HG03175 (cell line): ENCODE data around the gene DST.
"Not testable (repeated sequence)": the region's sequence is repeated elsewhere in the genome, so short reads cannot be mapped to it uniquely, and the experiment has no call there.

Experiments
- ATAC-seq: cut with Tn5 transposase; IDR thresholded peaks from one replicate; pipeline ENCODE4 v1.9.1; 2021; ENCODE audit warnings: mild to moderate bottlenecking, moderate library complexity; ENCODE audit not compliant: unreplicated experiment

DST gene

DNA sequence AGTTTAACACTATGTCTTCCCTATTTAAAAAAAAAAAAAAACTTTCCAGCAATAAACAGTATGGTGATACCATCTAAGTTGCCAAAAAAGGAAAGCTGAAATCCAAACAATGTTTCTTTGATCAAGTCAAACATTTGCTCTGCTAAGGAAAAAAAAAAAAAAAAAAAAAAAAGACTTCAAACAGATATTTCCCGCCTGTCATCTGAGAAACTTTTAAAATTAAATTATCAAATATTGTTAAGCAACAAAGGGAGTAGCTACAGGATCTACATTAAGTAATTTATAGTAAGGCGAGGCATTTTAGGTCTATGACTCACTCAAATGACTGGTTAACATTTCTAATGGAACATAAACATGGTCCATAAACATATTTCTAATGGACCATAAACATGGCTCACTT lies 121.2 kb downstream of the DST start:
- no peak for ATAC-seq

DNA sequence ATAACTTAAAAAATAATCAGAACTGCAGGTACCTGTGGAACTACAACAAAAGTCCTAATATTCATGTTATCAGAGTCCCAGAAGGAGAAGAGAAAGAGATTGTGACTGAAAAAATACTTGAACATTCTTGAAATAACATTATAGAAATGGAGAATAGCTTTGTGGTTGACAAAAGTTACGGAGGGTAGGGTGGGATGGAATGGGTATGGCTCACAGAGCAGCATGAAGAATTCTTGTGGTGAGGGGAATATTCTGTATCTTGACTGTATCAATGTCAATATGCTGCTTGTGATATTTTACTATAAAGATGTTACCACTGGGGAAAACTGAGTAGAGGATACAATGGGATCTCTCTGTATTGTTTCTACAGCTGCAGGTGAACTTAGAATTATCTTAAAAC lies 122.5 kb downstream of the DST start:
- no peak for ATAC-seq

DNA sequence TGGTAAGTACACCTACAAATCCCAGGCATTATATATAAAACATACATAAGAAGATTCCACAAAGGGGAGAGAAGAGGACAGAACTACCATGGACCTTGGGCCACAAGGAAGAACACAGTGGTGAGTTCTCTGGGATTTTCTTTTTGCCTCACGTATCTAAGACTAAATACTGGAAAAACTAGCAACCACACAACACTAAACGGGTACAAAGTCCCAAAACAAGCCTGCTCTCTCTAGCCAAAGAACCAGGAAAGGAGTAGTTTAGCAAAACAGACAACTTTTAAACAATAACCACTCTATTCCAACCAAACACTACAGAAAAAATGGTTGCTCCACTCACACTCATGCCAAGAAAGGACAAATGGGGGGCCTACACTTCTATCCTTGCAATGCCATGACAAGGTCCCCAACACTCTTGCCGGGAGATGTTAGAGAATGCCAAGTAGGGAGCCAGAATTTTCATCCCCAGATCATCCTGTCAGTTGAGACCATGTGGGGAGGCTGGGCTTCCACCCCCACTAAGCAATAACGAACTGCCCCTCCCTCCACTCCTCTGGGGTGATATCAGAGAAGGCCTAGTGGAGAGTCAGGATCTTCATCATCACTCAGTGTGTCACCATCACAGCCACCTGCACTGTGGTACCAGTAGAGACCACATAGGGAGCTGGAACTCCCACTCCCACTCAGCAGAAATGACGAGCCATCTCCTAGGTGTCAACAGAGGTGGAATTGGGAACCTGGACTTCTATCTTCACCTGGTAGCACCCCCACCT lies 123.5 kb downstream of the DST start:
- ATAC-seq: no peak

- no peak for ATAC-seq
Measured at GRCh38 chr6:56517155-56517745, 125.4 kb downstream of the DST start.

DNA sequence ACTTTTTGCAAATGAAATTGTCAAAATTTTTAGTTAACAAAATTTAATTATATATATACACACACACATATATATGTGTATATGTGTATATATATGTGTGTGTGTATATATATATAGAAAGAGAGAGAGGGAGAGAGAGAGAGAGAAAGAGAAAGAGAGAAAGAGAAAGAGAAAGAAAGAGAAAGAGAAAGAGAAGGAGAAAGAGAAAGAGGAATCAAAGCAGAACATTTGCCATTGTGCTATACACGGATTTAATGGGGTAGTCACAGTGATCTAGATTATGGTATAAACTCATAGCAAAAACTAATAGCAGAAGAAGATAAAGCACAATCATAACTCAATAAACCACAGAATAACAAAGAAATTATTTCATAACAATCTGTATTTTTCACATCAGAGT lies 126.7 kb downstream of the DST start:
- ATAC-seq: no peak

- no peak for ATAC-seq
Measured at GRCh38 chr6:56515081-56515905, 127.4 kb downstream of the DST start.

- ATAC-seq: no peak
Measured at GRCh38 chr6:56514395-56514794, 128.3 kb downstream of the DST start.

DNA sequence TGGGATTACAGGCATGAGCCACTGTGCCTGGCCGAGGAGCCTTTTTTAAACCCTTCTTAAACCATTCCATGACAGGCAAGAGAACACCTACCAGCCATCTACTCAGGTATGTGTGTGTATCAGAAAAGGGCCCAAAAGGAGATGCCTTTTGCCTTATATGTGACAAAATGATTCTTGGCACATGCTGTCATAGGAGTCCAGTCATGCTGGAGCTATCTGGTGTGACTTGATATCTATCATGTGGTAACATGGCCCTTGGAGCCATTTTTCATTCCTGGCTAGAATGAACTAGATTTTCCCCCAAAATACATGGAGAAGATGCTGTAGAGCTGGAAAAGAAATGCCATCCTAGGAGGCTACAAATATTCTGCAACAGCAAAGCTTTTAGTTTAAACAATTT lies 129.1 kb downstream of the DST start:
- no peak for ATAC-seq

DNA sequence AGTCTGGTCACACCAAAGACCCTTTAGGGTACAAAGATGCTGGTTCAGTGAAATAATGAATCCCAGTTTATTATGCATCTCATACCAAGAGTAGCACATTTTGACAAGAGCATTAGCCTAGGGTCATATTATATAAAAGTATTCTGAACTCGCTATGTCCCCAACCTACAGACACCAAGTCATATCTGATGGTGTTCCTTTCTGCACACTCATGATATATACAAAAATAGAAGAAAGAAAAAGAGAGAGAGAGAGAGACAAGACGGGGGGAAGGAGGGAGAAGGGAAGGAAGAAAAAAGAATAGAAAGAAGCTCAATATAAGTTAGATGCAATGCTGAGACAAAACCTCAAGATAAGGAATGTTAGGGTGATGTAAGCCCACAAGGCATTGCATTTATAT lies 131.1 kb downstream of the DST start:
- no peak for ATAC-seq

GRCh38 chr6:56510984-56511531 lies 131.6 kb downstream of the DST start:
- ATAC-seq: no peak

- ATAC-seq: no peak
Measured at GRCh38 chr6:56509031-56509430, 133.7 kb downstream of the DST start.

DNA sequence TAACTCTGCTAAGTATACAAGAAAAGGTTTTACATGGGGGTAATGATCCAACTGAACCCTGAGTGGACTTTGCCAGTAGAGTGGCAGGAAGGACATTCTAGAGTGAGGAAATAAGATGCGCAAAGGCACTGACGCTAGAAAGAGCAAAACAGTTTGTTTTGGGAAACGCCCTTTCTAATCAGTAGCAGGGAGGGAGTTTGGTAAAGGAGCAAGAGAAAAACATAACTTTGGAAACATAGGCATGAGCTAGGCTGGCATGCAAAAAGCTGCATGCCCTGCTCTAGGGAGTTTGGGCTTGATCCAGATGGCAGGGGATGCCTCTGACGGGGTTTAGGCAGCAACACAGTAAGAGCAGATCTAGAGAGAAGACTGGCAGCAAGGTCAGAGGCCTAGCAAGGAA lies 135.2 kb downstream of the DST start:
- ATAC-seq: no peak

DNA sequence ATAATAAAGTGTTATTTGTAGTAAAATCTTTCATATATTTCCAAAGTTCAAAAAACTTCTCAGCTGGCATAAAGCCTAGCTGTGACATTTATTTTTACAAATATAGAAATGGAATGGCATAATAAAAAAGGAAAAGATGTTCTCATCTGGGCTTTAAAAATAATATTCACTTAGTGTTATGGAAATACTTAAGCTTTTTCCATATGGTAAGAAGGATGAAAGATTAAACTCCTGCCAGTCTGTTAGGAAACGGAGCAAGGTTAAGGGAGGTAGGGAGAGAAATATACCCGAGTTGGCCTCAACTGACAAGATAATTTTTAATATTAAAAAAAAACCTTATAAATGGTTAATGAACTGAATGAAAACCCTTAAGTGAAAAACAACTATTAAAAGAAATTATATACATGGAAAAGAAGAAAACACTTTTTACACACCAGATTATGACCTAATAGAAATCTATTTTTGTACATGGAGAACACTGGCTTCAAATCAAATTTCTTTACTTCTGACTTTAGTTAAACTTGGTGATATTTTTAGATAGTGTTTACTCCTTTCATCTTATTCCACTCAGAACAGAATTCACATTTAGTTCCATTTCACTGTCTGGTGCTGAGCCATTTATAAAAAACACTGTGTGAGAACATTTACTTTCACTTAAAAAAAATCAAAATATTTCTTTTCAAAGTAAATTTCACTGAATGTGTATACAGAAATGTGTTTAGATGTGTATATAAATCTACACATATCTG lies 137.0 kb downstream of the DST start:
- ATAC-seq: no peak

DNA sequence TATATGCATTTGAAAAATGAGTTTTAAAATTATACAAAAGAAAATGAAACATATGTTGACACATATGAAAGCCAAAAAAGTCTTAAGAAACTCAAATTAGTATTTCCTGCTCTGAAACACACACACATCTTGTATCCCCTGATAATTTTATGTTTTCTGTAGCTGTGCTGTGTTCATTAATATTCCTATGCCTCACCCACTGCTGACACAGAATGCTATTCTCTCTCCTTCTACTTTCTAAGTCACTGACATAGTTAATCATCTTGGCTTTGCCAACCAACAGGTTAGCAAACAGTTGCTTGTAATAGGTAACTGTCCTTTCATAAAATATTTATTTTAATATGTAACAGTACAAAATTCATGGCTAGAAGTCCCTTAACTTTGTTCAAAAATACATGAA lies 140.7 kb downstream of the DST start:
- no peak for ATAC-seq

GRCh38 chr6:56499095-56499494 lies 143.6 kb downstream of the DST start:
- ATAC-seq: no peak

- ATAC-seq: no peak
Measured at GRCh38 chr6:56497691-56498090, 145.0 kb downstream of the DST start.

DNA sequence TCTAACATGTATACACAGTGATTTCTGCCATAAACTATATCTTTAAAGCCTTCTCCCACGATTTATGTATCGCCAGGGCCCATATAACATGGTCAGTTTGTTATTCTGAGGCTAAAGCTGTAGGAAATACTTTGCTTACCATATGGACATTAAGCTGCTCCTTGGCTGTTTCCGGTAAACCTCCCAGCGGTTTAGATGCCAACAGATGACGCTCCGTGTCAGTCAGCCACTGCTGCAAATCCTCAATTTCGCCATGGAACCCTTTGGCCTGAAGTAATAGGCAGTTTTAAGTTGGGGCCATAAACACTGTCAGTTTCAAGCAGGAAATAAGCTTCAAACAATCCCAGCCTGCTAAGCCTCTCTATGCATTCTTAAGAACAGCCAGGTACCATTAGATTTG lies 145.4 kb downstream of the DST start:
- no peak for ATAC-seq

DNA sequence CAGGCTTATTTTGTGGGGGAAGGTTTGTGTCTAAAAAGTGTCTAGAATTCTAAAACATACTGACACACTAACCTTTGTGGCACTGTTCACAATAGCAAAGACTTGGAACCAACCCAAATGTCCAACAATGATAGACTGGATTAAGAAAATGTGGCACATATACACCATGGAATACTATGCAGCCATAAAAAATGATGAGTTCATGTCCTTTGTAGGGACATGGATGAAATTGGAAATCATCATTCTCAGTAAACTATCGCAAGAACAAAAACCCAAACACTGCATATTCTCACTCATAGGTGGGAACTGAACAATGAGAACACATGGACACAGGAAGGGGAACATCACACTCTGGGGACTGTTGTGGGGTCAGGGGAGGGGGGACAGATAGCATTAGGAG lies 146.0 kb downstream of the DST start:
- not testable (repeated sequence) for ATAC-seq

DNA sequence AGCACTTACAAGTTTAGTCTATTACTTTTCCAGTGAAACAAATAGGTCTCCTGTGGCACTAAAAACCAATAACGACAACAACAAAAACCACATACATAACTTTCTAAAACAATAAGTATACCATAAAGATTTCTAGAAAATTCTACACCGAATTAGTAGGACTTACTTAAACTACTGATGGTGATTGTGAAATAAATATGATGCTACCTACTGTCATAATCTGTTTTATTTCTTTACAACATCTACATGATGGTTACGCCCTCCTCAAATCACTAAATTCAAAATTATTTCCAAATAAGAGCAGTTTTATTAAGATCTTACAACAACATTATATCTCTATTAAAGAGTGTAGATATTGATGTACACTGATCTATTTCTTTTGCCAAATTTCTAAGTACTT lies 147.0 kb downstream of the DST start:
- no peak for ATAC-seq

GRCh38 chr6:56491606-56492328 lies 150.9 kb downstream of the DST start:
- ATAC-seq: no peak
